ENCODE data around the gene TRIM50. TPM values are rescaled to one million over a fixed set of nuclear protein-coding genes. Genes with fewer than 3 reads are reported as not detected.
"Not testable (repeated sequence)": the region's sequence is repeated elsewhere in the genome, so short reads cannot be mapped to it uniquely, and the experiment has no call there.

Gene TRIM50
- total and polyA plus RNA-seq, 2 of the 13 experiments (the other 11 are each of a cell fraction or from before 2014, with no cell fraction given): 4.2 to 24.5 TPM

- TF ChIP-seq TFAP4 (IDR thresholded peaks at IDR 0.05; ENCODE audit: borderline replicate concordance, low read depth) (peak; percentile 22; the same call in 1 of the 2 replicates), ZNF776 (CRISPR knock-in tag; IDR thresholded peaks at IDR 0.05) (0 out of 2 replicates have a peak, but pooled peaks have one; percentile 45), ZNF275 (CRISPR knock-in tag; IDR thresholded peaks at IDR 0.05; ENCODE audit: borderline replicate concordance) (0 out of 2 replicates have a peak, but pooled peaks have one; percentile 31), MXD1 (CRISPR knock-in tag; IDR thresholded peaks at IDR 0.05) (peak; percentile 61; the same call in 1 of the 2 replicates), ZNF614 (CRISPR knock-in tag; IDR thresholded peaks at IDR 0.05; ENCODE audit: borderline replicate concordance) (peak; percentile 62; the same call in 1 of the 2 replicates), SOX13 (CRISPR knock-in tag; conservative IDR thresholded peaks at IDR 0.05 in 1 of 2, IDR thresholded peaks at IDR 0.05 in 1 of 2) (peak in 1 of 2 experiments; percentile 9; a peak in 1 of 4 replicates), ZFP91 (CRISPR knock-in tag; IDR thresholded peaks at IDR 0.05; ENCODE audit: borderline replicate concordance) (peak; percentile 72; the same call in 1 of the 2 replicates), YEATS2 (CRISPR knock-in tag; IDR thresholded peaks at IDR 0.05; ENCODE audit: borderline replicate concordance) (0 out of 2 replicates have a peak, but pooled peaks have one; percentile 23), ZBTB33 (CRISPR knock-in tag; IDR thresholded peaks at IDR 0.05) (0 out of 2 replicates have a peak, but pooled peaks have one; percentile 10), MEIS1 (CRISPR knock-in tag; IDR thresholded peaks at IDR 0.05; ENCODE audit: borderline replicate concordance) (0 out of 2 replicates have a peak, but pooled peaks have one; percentile 40), ZNF121 (CRISPR knock-in tag; IDR thresholded peaks at IDR 0.05) (peak; percentile 95), RAD51 (IDR thresholded peaks at IDR 0.05; ENCODE audit: borderline replicate concordance) (peak; percentile 44; the same call in 1 of the 2 replicates), ZMYM3 (CRISPR knock-in tag; IDR thresholded peaks at IDR 0.05) (0 out of 2 replicates have a peak, but pooled peaks have one; percentile 15), HMGXB4 (CRISPR knock-in tag; IDR thresholded peaks at IDR 0.05; ENCODE audit: borderline replicate concordance in 1 of 2, low read depth in 1 of 2) (peak; percentile 66 to 74; a peak in 3 of 4 replicates)
- not testable (repeated sequence) for TF ChIP-seq SOX13 (IDR thresholded peaks at IDR 0.05)
Measured at GRCh38 chr7:73324081-73324845, 3.6 kb downstream of the TRIM50 start (continued).
